ENCODE data around the gene C12orf43.

DNA sequence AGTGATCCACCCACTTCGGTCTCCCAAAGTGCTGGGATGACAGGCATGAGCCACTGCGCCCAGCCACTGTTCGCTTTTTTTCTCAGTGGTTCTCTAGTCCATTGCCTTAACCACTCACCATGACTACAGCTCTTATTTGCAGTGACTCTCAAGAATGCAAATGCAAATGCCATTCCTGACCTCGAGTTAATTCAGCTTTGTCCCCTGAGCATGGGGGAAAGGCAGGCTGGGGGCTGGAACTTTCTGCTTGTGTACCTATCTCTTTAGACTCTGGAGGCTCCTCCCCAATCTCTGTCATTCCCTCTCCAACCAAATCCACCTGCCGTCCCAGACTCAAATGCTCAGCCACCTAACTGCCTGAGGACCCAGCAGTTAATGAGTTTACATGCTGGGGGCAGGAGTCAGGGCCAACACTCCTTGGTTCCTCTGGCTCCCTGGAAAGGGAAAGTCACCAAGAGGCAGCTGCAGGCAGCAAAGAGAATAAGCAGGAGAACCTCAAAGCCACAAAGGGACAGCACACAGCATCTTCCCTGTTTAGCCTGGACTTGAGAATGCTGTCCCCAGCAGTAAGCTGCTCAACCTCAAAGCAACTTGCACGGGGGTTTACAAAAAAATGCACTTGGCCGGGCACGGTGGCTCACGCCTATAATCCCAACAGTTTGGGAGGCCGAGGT lies 43.3 kb downstream of the C12orf43 start:
- TF ChIP-seq, protein P1, sequence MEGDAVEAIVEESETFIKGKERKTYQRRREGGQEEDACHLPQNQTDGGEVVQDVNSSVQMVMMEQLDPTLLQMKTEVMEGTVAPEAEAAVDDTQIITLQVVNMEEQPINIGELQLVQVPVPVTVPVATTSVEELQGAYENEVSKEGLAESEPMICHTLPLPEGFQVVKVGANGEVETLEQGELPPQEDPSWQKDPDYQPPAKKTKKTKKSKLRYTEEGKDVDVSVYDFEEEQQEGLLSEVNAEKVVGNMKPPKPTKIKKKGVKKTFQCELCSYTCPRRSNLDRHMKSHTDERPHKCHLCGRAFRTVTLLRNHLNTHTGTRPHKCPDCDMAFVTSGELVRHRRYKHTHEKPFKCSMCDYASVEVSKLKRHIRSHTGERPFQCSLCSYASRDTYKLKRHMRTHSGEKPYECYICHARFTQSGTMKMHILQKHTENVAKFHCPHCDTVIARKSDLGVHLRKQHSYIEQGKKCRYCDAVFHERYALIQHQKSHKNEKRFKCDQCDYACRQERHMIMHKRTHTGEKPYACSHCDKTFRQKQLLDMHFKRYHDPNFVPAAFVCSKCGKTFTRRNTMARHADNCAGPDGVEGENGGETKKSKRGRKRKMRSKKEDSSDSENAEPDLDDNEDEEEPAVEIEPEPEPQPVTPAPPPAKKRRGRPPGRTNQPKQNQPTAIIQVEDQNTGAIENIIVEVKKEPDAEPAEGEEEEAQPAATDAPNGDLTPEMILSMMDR (IDR thresholded peaks at IDR 0.05; ENCODE audit: low read depth, low read length, poor library complexity, severe bottlenecking): no peak
- no peak for TF ChIP-seq EZH2phosphoT487 (IDR thresholded peaks at IDR 0.05; ENCODE audit: borderline replicate concordance, low read length)

Measured in DOHH2 (cell line).